CD14-positive monocyte (primary cell): Measurements from ENCODE around the gene BNC1. TPM values are rescaled to one million over a fixed set of nuclear protein-coding genes. Genes with fewer than 3 reads are reported as not detected.

Source experiments
- DNase-seq, 3 donors: peaks; one replicate each; pipeline ENCODE4 v3.0.0-alpha.2; 2011 to 2022
- H2AFZ ChIP-seq: 2 replicates; pipeline ENCODE4 v1.6.0; 2012; ENCODE audit warnings: mild to moderate bottlenecking, low read depth, low read length, inconsistent platforms; ENCODE audit not compliant: insufficient read depth, poor library complexity, severe bottlenecking
- H3K27ac ChIP-seq, 2 donors: 1 replicate in 1 of 2; 2 replicates in 1 of 2; pipeline ENCODE4 v1.5.1; 2012 to 2013; ENCODE audit warnings: low read length in 2 of 2, control low read depth in 1 of 2, inconsistent platforms in 1 of 2, low read depth in 1 of 2, mild to moderate bottlenecking in 1 of 2
- H3K27me3 ChIP-seq, 2 donors: one replicate each; pipeline versions ENCODE4 v1.6.0 to v1.6.1; 2011 to 2013; ENCODE audit warnings: low read length in 2 of 2; ENCODE audit not compliant: control insufficient read depth in 2 of 2, insufficient read depth in 2 of 2
- H3K36me3 ChIP-seq, 2 donors: replicated peaks in 1 of 2; 1 replicate in 1 of 2; 2 replicates in 1 of 2; pipeline versions ENCODE4 v1.5.1 to v1.6.1; 2012 to 2013; ENCODE audit warnings: low read length in 2 of 2, control low read depth in 1 of 2, inconsistent platforms in 1 of 2, mild to moderate bottlenecking in 1 of 2; ENCODE audit not compliant: insufficient read depth in 2 of 2, control insufficient read depth in 1 of 2
- H3K4me1 ChIP-seq, 2 donors: 1 replicate in 1 of 2; 2 replicates in 1 of 2; pipeline versions ENCODE4 v1.5.1 to v1.6.1; 2012 to 2013; ENCODE audit warnings: low read length in 2 of 2, control low read depth in 1 of 2, inconsistent platforms in 1 of 2, mild to moderate bottlenecking in 1 of 2, moderate library complexity in 1 of 2; ENCODE audit not compliant: insufficient read depth in 2 of 2, control insufficient read depth in 1 of 2
- H3K4me2 ChIP-seq: replicated peaks from 2 replicates; pipeline ENCODE3; 2012; ENCODE audit warnings: low read length, moderate library complexity, mild to moderate bottlenecking; ENCODE audit not compliant: poor library complexity, severe bottlenecking; ENCODE audit errors: extremely low read depth
- H3K4me3 ChIP-seq, 3 experiments: fragments of 200-600 bp in 1 of 3; sonication (generic) in 1 of 3; replicated peaks in 1 of 3; 1 replicate in 2 of 3; 2 replicates in 1 of 3; pipeline ENCODE4 v1.5.1; 2011 to 2013; ENCODE audit warnings: low read length in 3 of 3, mild to moderate bottlenecking in 3 of 3, control low read depth in 2 of 3, low read depth in 2 of 3, inconsistent platforms in 1 of 3, moderate library complexity in 1 of 3
- H3K79me2 ChIP-seq: 2 replicates; pipeline ENCODE4 v1.6.0; 2012; ENCODE audit warnings: mild to moderate bottlenecking, control low read depth, inconsistent platforms, low read length, moderate library complexity; ENCODE audit not compliant: insufficient read depth
- H3K9ac ChIP-seq: 2 replicates; pipeline ENCODE4 v1.6.0; 2017; ENCODE audit warnings: low read length, mild to moderate bottlenecking; ENCODE audit not compliant: insufficient read depth, poor library complexity, severe bottlenecking
- H3K9me3 ChIP-seq, 2 donors: replicated peaks in 1 of 2; 1 replicate in 1 of 2; 2 replicates in 1 of 2; pipeline versions ENCODE4 v1.5.1 to v1.6.1; 2012 to 2013; ENCODE audit warnings: low read length in 2 of 2, control low read depth in 1 of 2; ENCODE audit not compliant: control insufficient read depth in 1 of 2, insufficient read depth in 1 of 2
- H4K20me1 ChIP-seq: 2 replicates; pipeline ENCODE4 v1.6.0; 2012; ENCODE audit warnings: mild to moderate bottlenecking, low read length, control low read depth, moderate library complexity; ENCODE audit not compliant: insufficient read depth
- H3K27ac Mint-ChIP-seq, 7 donors: one replicate each; pipeline ENCODE4 v1.8.0; 2020; ENCODE audit warnings: mild to moderate bottlenecking in 7 of 7, mixed read lengths in 7 of 7, moderate library complexity in 6 of 7, inconsistent platforms in 2 of 7
- H3K27me3 Mint-ChIP-seq, 3 donors: one replicate each; pipeline ENCODE4 v1.8.0; 2021 to 2022; ENCODE audit warnings: low read depth in 3 of 3, mild to moderate bottlenecking in 3 of 3, mixed read lengths in 3 of 3, moderate library complexity in 3 of 3, inconsistent platforms in 1 of 3
- H3K36me3 Mint-ChIP-seq, 2 donors: one replicate each; pipeline ENCODE4 v1.8.0; 2020; ENCODE audit warnings: mixed read lengths in 2 of 2, inconsistent platforms in 1 of 2, mild to moderate bottlenecking in 1 of 2
- H3K4me1 Mint-ChIP-seq: one replicate; pipeline ENCODE4 v1.8.0; 2020; ENCODE audit warnings: mild to moderate bottlenecking, mixed read lengths
- H3K4me3 Mint-ChIP-seq, 2 donors: one replicate each; pipeline ENCODE4 v1.8.0; 2020; ENCODE audit warnings: mild to moderate bottlenecking in 2 of 2, mixed read lengths in 2 of 2, moderate library complexity in 1 of 2
- H3K9me3 Mint-ChIP-seq, 7 donors: one replicate each; pipeline ENCODE4 v1.8.0; 2020 to 2022; ENCODE audit warnings: mixed read lengths in 7 of 7, mild to moderate bottlenecking in 6 of 7, moderate library complexity in 6 of 7, inconsistent platforms in 2 of 7
- WGBS: methylation state at CpG from one replicate; pipeline ENCODE4 v1.1.5; 2013; ENCODE audit warnings: missing lambda C conversion rate; ENCODE audit not compliant: insufficient coverage; 5-methylcytosine and 5-hydroxymethylcytosine counted together
- intact Hi-C, 2 donors: fragments of 100-400 bp; cut with micrococcal nuclease; formaldehyde crosslinking; loops; one replicate each; pipeline versions ENCODE4 v1.15.0 to v1.15.1; 2023
- polyA plus RNA-seq, 3 donors: library from polyadenylated mRNA; depleted of rRNA in 1 of 3; unstranded in 2 of 3; stranded (reverse) in 1 of 3; fragments of 300-500 nt in 2 of 3; fragments of >200 nt in 1 of 3; fragmentation: Illumina TruSeq in 2 of 3; gene quantifications; 1 replicate in 2 of 3; 2 replicates in 1 of 3; pipeline ENCODE4 v1.2.3, GENCODE V29; 2012 to 2021
- TF ChIP-seq, protein P1 (sequence below): fragments of 200-600 bp; IDR thresholded peaks from one replicate; pipeline ENCODE4 v1.8.0; 2022; ENCODE audit warnings: antibody characterized with exemption, mild to moderate bottlenecking

Gene BNC1
- polyA plus RNA-seq, 3 donors: not detected

DNA sequence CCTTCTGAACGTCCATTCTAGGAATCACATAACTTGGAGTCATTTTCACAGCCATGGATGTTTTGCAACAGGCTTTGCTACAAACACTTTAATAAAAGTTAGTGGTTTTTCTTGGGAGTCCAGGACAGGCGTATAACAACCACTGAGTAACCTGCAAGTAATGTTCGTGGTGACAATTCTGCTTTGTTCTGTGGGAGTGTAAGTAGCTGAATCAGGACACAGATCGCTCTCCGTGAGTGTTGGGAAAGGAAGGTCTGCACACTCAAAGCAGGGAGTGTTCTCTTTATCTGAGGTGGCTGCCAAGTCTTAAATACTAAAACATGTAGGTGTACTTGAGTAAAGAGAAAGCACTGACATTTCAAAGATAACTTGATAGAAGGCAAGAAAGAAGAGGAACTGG, 7.9 kb upstream of the BNC1 start:
- 80% methylated on average over 1 of the region's 5 CpGs for WGBS

GRCh38 chr15:83290236-83290635, 5.8 kb upstream of the BNC1 start:
- H2AFZ ChIP-seq: no peak overlapping the region
- H3K27me3 Mint-ChIP-seq: peaks cover 39 to 49% (median 48%) of the 10 kb centered on the region in 3 donors

More for the DNA sequence above, 7.9 kb upstream of the BNC1 start:
- Mint-ChIP-seq H3K27ac (no peak overlapping the region), H3K9me3 (peaks cover 0 to 3% (median 0%) of the 10 kb centered on the region in 7 donors), H3K36me3 (no peaks in the 10 kb centered on the region), H3K4me3 (no peak overlapping the region), H3K4me1 (no peaks in the 10 kb centered on the region), H3K27me3 (peaks cover 26 to 31% (median 29%) of the 10 kb centered on the region in 3 donors)
- Histone ChIP-seq H3K9me3 (no peaks in the 10 kb centered on the region), H2AFZ (no peak overlapping the region), H3K4me3 (no peak overlapping the region), H3K27ac (no peak overlapping the region), H3K36me3 (no peaks in the 10 kb centered on the region), H3K4me1 (no peaks in the 10 kb centered on the region), H3K4me2 (no peak overlapping the region), H4K20me1 (no peaks in the 10 kb centered on the region), H3K9ac (no peak overlapping the region), H3K27me3 (peaks cover 3 to 19% of the 10 kb centered on the region in 2 donors), H3K79me2 (no peaks in the 10 kb centered on the region)
- TF ChIP-seq, protein P1, sequence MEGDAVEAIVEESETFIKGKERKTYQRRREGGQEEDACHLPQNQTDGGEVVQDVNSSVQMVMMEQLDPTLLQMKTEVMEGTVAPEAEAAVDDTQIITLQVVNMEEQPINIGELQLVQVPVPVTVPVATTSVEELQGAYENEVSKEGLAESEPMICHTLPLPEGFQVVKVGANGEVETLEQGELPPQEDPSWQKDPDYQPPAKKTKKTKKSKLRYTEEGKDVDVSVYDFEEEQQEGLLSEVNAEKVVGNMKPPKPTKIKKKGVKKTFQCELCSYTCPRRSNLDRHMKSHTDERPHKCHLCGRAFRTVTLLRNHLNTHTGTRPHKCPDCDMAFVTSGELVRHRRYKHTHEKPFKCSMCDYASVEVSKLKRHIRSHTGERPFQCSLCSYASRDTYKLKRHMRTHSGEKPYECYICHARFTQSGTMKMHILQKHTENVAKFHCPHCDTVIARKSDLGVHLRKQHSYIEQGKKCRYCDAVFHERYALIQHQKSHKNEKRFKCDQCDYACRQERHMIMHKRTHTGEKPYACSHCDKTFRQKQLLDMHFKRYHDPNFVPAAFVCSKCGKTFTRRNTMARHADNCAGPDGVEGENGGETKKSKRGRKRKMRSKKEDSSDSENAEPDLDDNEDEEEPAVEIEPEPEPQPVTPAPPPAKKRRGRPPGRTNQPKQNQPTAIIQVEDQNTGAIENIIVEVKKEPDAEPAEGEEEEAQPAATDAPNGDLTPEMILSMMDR: no peak
- intact Hi-C loops: no loop called here
- no peak for DNase-seq

More at GRCh38 chr15:83290236-83290635, 5.8 kb upstream of the BNC1 start:
- no peak for DNase-seq
- 100% methylated on average over 2 of the region's 4 CpGs for WGBS
- Histone ChIP-seq H3K4me1 (no peaks in the 10 kb centered on the region), H3K4me3 (no peak overlapping the region), H4K20me1 (no peaks in the 10 kb centered on the region), H3K9ac (no peak overlapping the region), H3K9me3 (no peaks in the 10 kb centered on the region), H3K36me3 (no peaks in the 10 kb centered on the region), H3K4me2 (no peak overlapping the region), H3K27ac (no peak overlapping the region), H3K79me2 (no peaks in the 10 kb centered on the region), H3K27me3 (peaks cover 21 to 39% of the 10 kb centered on the region in 2 donors)
- peaks cover 0 to 3% (median 1%) of the 10 kb centered on the region in 7 donors for H3K9me3 Mint-ChIP-seq
- no peaks in the 10 kb centered on the region for H3K36me3 Mint-ChIP-seq
- no peak overlapping the region for H3K4me3 Mint-ChIP-seq
- TF ChIP-seq, protein P1: no peak
- intact Hi-C loops: no loop called here
- H3K27ac Mint-ChIP-seq: no peak overlapping the region
- H3K4me1 Mint-ChIP-seq: no peaks in the 10 kb centered on the region
